ENCODE measurements around the gene MRPL36. TPM values are rescaled to one million over a fixed set of nuclear protein-coding genes. Genes with fewer than 3 reads are reported as not detected.
A peak's percentile ranks its signal among the peaks of the same experiment; 100 is the strongest.

MRPL36 gene
- total RNA-seq, 2 experiments from 2014 or later, result 47.1 to 51.2 TPM

GRCh38 chr5:1782385-1783215, 17.0 kb downstream of the MRPL36 start:
- Mint-ChIP-seq H3K4me1 (peaks cover 21% of the 10 kb centered on the region), H3K36me3 (no peaks in the 10 kb centered on the region)
- POLR2A ChIA-PET, result no interaction called here

GRCh38 chr5:1781726-1782384, 17.8 kb downstream of the MRPL36 start:
- Mint-ChIP-seq H3K36me3 (no peaks in the 10 kb centered on the region), H3K4me3 (no peak overlapping the region)

More at GRCh38 chr5:1782385-1783215, 17.0 kb downstream of the MRPL36 start:
- peaks cover 13% of the 10 kb centered on the region for H3K27me3 Mint-ChIP-seq
- H3K4me3 Mint-ChIP-seq, result no peak overlapping the region
- H3K9me3 Mint-ChIP-seq, result no peaks in the 10 kb centered on the region
- ATAC-seq (ENCODE audit: low read depth) (no peak), DNase-seq (peak; percentile 16)
- no peak overlapping the region for H3K27ac Mint-ChIP-seq

GRCh38 chr5:1781107-1781506, 18.5 kb downstream of the MRPL36 start:
- no peaks in the 10 kb centered on the region for H3K9me3 Mint-ChIP-seq
- H3K27ac Mint-ChIP-seq, result no peak overlapping the region
- DNase-seq (peak; percentile 6), ATAC-seq (ENCODE audit: low read depth) (no peak)
- peaks cover 21% of the 10 kb centered on the region for H3K4me1 Mint-ChIP-seq
- no peak overlapping the region for H3K4me3 Mint-ChIP-seq
- H3K36me3 Mint-ChIP-seq, result no peaks in the 10 kb centered on the region
- peaks cover 13% of the 10 kb centered on the region for H3K27me3 Mint-ChIP-seq
- POLR2A ChIA-PET, result no interaction called here

More at GRCh38 chr5:1781726-1782384, 17.8 kb downstream of the MRPL36 start:
- POLR2A ChIA-PET, result no interaction called here
- peaks cover 13% of the 10 kb centered on the region for H3K27me3 Mint-ChIP-seq
- ATAC-seq (ENCODE audit: low read depth) (no peak), DNase-seq (peak; percentile 23)
- peaks cover 21% of the 10 kb centered on the region for H3K4me1 Mint-ChIP-seq
- no peak overlapping the region for H3K27ac Mint-ChIP-seq
- H3K9me3 Mint-ChIP-seq, result no peaks in the 10 kb centered on the region

- H3K4me3 Mint-ChIP-seq, result no peak overlapping the region
These were observed 19.1 kb downstream of the MRPL36 start for GRCh38 chr5:1780614-1780930.

GRCh38 chr5:1779782-1780613, 19.6 kb downstream of the MRPL36 start:
- Mint-ChIP-seq H3K27ac (no peak overlapping the region), H3K4me1 (peaks cover 20% of the 10 kb centered on the region), H3K9me3 (no peaks in the 10 kb centered on the region), H3K36me3 (no peaks in the 10 kb centered on the region), H3K4me3 (no peak overlapping the region), H3K27me3 (peaks cover 13% of the 10 kb centered on the region)
- ATAC-seq (ENCODE audit: low read depth) (no peak), DNase-seq (peak; percentile 20)
- POLR2A ChIA-PET, result no interaction called here

More at GRCh38 chr5:1780614-1780930, 19.1 kb downstream of the MRPL36 start:
- DNase-seq (no peak), ATAC-seq (ENCODE audit: low read depth) (no peak)
- H3K27ac Mint-ChIP-seq, result no peak overlapping the region
- POLR2A ChIA-PET, result no interaction called here
- H3K4me1 Mint-ChIP-seq, result peaks cover 21% of the 10 kb centered on the region
- peaks cover 13% of the 10 kb centered on the region for H3K27me3 Mint-ChIP-seq
- H3K9me3 Mint-ChIP-seq, result no peaks in the 10 kb centered on the region
- no peaks in the 10 kb centered on the region for H3K36me3 Mint-ChIP-seq

- DNase-seq (peak; percentile 20), ATAC-seq (ENCODE audit: low read depth) (no peak)
- Mint-ChIP-seq H3K9me3 (no peaks in the 10 kb centered on the region), H3K4me1 (peaks cover 13% of the 10 kb centered on the region), H3K27ac (no peak overlapping the region), H3K27me3 (peaks cover 13% of the 10 kb centered on the region), H3K36me3 (no peaks in the 10 kb centered on the region), H3K4me3 (no peak overlapping the region)
- POLR2A ChIA-PET, result no interaction called here
These were observed 20.5 kb downstream of the MRPL36 start for GRCh38 chr5:1779021-1779680.

- ATAC-seq (ENCODE audit: low read depth), result no peak
- DNase-seq, result peak; percentile 22
- no peak overlapping the region for H3K4me3 Mint-ChIP-seq
- H3K9me3 Mint-ChIP-seq, result no peaks in the 10 kb centered on the region
- POLR2A ChIA-PET, result no interaction called here
- no peaks in the 10 kb centered on the region for H3K36me3 Mint-ChIP-seq
- H3K4me1 Mint-ChIP-seq, result peaks cover 11% of the 10 kb centered on the region
- H3K27me3 Mint-ChIP-seq, result peaks cover 9% of the 10 kb centered on the region
- H3K27ac Mint-ChIP-seq, result no peak overlapping the region
These were observed 21.3 kb downstream of the MRPL36 start for GRCh38 chr5:1778138-1779020.

GRCh38 chr5:1777281-1778137, 22.1 kb downstream of the MRPL36 start:
- Mint-ChIP-seq H3K36me3 (no peaks in the 10 kb centered on the region), H3K27ac (no peak overlapping the region), H3K27me3 (peaks cover 7% of the 10 kb centered on the region), H3K9me3 (no peaks in the 10 kb centered on the region), H3K4me3 (no peak overlapping the region), H3K4me1 (peaks cover 5% of the 10 kb centered on the region)
- ATAC-seq (ENCODE audit: low read depth) (no peak), DNase-seq (no peak)
- POLR2A ChIA-PET, result no interaction called here

GRCh38 chr5:1776831-1777230, 22.8 kb downstream of the MRPL36 start:
- Mint-ChIP-seq H3K9me3 (no peaks in the 10 kb centered on the region), H3K27me3 (peaks cover 6% of the 10 kb centered on the region), H3K36me3 (no peaks in the 10 kb centered on the region), H3K4me3 (no peak overlapping the region), H3K27ac (no peak overlapping the region), H3K4me1 (peaks cover 2% of the 10 kb centered on the region)
- no peak for ATAC-seq (ENCODE audit: low read depth)
- POLR2A ChIA-PET, result interaction anchor here (1.0 kb wide), 1 partner anchor 24 kb away, joined by 4 read pairs; no protein-coding TSS in a partner anchor
- DNase-seq, result no peak

- no peak overlapping the region for H3K4me3 Mint-ChIP-seq
- peaks cover 6% of the 10 kb centered on the region for H3K27me3 Mint-ChIP-seq
- no peaks in the 10 kb centered on the region for H3K4me1 Mint-ChIP-seq
- DNase-seq (no peak), ATAC-seq (ENCODE audit: low read depth) (peak; percentile 52)
- POLR2A ChIA-PET, result interaction anchor here (1.0 kb wide), 2 partner anchors 20 to 28 kb away, joined by 4 read pairs; partner anchors contain the start of gene NDUFS6
- H3K9me3 Mint-ChIP-seq, result no peaks in the 10 kb centered on the region
- H3K36me3 Mint-ChIP-seq, result no peaks in the 10 kb centered on the region
- no peak overlapping the region for H3K27ac Mint-ChIP-seq
These were observed 27.0 kb downstream of the MRPL36 start for GRCh38 chr5:1772634-1773033.

- DNase-seq (no peak), ATAC-seq (ENCODE audit: low read depth) (no peak)
- Mint-ChIP-seq H3K4me3 (no peak overlapping the region), H3K9me3 (no peaks in the 10 kb centered on the region), H3K36me3 (no peaks in the 10 kb centered on the region), H3K27me3 (peaks cover 6% of the 10 kb centered on the region), H3K4me1 (no peaks in the 10 kb centered on the region), H3K27ac (no peak overlapping the region)
- POLR2A ChIA-PET, result no interaction called here
These were observed 28.2 kb downstream of the MRPL36 start for GRCh38 chr5:1771149-1772065.
